ENCODE results near the gene ENTPD6. TPM values are rescaled to one million over a fixed set of nuclear protein-coding genes. Genes with fewer than 3 reads are reported as not detected.
A peak's percentile ranks its signal among the peaks of the same experiment; 100 is the strongest.
"Not testable (repeated sequence)": the region's sequence is repeated elsewhere in the genome, so short reads cannot be mapped to it uniquely, and the experiment has no call there.

The ENTPD6 gene
- total RNA-seq, 1 experiment from 2014 or later = 53.5 TPM

DNA sequence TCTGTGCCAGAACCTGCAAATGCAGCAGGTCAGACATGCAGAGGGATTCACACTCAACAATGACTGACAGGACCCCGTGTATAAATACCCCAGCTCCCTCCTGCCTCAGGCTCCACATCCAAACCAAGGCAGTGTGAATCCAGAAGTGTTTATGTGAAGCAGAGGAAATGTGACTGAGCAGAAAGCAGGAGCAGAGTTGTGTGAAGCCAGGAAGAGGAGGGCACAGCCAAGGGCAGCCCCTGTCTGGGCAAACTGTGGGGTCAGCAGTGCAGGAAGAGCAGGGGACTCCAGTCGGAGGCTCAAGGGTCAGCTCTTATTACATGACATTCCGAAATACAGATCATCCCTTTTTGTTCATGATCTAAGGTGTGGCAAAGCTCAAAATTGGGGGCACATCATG is 19.3 kb upstream of the ENTPD6 start:
- DNase-seq = no peak

DNA sequence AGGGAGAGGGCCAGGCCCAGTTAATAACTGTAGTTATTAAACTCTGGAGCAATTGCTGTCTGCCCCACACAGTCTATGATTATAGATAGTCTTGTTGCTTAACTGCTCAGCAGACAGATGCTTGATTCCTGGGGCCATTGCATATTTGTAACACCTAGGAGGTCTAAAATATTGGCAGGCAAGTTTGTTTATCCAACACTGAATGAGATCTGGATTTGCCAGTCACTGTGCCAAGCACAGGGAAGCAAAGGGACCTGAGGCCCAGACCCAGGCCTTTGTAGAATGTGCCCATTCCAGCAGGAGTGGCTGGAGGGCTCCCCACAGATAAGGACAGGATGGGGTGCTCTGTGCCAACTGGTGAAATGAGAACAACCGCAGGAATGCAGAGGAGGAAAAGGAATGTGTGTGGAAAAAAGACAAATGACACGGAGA is 17.6 kb upstream of the ENTPD6 start:
- H3K4me3 ChIP-seq = no peak overlapping the region
- peaks cover 24% of the 10 kb centered on the region for H3K4me1 ChIP-seq
- H3K27me3 ChIP-seq = no peaks in the 10 kb centered on the region
- DNase-seq = peak; percentile 42 to 45
- H3K36me3 ChIP-seq = no peaks in the 10 kb centered on the region
- peaks cover 13% of the 10 kb centered on the region for H3K9me3 ChIP-seq (replicated peaks)
- H3K27ac ChIP-seq = peak overlapping the region; percentile 37; the same call in 1 of the 2 replicates

More for the DNA sequence above, 19.3 kb upstream of the ENTPD6 start:
- Histone ChIP-seq H3K36me3 (no peaks in the 10 kb centered on the region), H3K27ac (no peak overlapping the region), H3K27me3 (no peaks in the 10 kb centered on the region), H3K9me3 (replicated peaks) (peaks cover 10% of the 10 kb centered on the region), H3K4me1 (peaks cover 24% of the 10 kb centered on the region), H3K4me3 (no peak overlapping the region)

DNA sequence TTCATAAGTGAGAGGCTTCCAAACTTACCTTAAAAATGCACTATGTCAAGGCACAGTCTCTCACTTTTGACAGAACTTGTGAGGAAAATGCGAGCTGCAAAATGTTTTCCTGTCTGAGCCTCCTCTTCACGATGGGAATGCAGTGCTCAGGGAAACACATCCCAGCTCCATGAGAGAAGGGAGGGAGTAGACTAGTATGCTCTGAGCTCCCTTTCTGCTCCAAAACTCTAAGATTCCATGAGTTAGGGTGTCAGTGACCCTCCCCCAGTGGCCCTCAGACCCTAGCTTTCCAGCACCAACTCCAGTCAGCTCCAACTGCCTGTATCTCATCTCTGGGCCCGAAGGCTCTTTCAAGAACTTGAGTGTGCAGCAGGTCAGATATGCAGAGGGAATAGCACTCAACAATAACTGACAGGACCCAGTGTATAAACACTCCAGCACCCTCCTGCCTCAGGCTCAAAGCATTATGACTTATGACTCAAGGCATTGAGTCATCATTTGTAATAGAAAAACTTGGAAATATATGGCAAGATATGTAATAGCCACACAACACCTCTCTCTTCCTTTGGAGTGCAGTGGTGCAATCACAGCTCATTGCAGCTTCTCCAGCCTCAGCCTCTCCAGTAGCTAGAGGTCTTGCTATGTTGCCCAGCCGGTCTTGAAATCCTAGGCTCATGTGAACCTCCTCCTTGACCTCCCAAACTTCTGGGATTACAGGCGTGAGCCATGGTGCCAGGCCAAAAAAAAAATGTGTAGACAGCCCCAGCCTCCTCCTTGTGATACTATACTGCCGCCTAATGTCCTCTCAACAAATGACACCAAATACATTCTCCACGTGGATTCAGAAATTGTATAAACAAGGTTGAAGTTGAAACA is 16.7 kb upstream of the ENTPD6 start:
- Histone ChIP-seq H3K4me3 (no peak overlapping the region), H3K27ac (peak overlapping the region; percentile 37), H3K27me3 (no peaks in the 10 kb centered on the region), H3K9me3 (replicated peaks) (peaks cover 16% of the 10 kb centered on the region), H3K4me1 (peaks cover 24% of the 10 kb centered on the region), H3K36me3 (no peaks in the 10 kb centered on the region)
- peak; percentile 72 to 84 for DNase-seq

DNA sequence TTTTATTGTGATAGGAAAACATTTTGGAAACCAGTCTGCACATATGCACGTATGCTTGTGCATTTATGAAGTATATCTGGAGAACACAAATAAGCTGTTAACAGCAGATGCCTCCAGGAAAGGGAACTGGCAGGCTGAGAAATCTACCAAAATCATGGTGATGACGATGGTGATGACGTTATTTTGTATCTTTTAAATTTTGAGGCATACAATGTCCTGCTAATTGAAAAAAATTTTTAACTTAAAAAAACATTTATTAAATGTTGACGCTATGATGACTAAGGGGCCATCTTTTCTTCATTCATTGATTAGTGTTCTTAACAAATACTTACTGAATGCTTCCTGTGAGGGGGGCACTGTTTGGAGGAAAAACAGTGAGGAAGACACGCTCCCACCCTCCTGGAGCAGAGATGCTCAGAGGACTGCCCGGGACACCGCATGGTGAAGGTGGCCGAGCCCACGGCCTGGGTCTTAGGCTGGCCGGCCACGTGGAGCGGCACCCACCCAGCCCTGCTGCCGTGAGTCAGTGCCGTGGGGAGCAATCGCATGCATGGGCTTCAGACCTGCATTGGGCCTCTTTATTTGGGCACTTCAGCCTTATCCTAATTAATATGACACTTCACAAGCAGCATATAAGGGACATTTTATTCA is 15.9 kb upstream of the ENTPD6 start:
- no peak overlapping the region for H3K4me3 ChIP-seq
- DNase-seq = no peak
- H3K36me3 ChIP-seq = no peaks in the 10 kb centered on the region
- H3K9me3 ChIP-seq (replicated peaks) = peaks cover 21% of the 10 kb centered on the region
- no peak overlapping the region for H3K27ac ChIP-seq
- H3K27me3 ChIP-seq = no peaks in the 10 kb centered on the region
- peaks cover 24% of the 10 kb centered on the region for H3K4me1 ChIP-seq

DNA sequence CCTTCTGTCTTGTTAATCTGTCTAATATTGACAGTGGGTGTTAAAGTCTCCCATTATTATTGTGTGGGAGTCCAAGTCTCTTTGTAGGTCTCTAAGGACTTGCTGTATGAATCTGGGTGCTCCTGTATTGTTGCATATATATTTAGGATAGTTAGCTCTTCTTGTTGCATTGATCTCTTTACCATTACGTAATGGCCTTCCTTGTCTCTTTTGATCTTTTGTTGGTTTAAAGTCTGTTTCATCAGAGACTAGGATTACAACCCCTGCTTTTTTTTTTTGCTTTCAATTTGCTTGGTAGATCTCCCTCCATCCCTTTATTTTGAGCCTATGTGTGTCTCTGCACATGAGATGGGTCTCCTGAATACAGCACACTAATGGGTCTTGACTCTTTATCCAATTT is 11.1 kb upstream of the ENTPD6 start:
- H3K9me3 ChIP-seq (replicated peaks) = peaks cover 25% of the 10 kb centered on the region
- H3K27ac ChIP-seq, H3K4me1 ChIP-seq, DNase-seq, H3K4me3 ChIP-seq, H3K36me3 ChIP-seq, H3K27me3 ChIP-seq: not testable (repeated sequence)

DNA sequence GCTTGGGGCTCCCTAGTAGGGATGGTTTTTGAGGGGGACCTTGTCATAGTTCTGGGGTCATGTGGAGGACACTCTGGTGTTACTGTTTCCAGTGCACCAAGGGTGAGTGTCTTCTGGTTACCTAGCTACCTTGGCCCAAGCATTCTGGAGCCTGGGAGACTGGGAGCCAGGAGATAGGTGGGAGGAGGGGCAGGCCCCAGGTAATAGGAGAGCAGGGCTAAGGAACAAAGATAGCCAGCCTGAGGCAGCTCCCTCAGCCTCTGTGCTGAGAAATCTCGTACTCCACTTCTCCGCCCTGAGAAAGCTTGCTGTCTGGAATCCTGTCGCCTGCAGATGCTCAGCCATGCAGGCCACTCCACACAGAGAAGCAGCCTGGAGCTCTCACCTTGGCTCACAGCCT is 8.3 kb upstream of the ENTPD6 start:
- H3K36me3 ChIP-seq = no peaks in the 10 kb centered on the region
- peaks cover 4% of the 10 kb centered on the region; the same call in 1 of the 2 replicates for H3K27me3 ChIP-seq
- H3K4me3 ChIP-seq = no peak overlapping the region
- no peak overlapping the region for H3K27ac ChIP-seq
- no peaks in the 10 kb centered on the region for H3K4me1 ChIP-seq
- DNase-seq = no peak
- peaks cover 18% of the 10 kb centered on the region for H3K9me3 ChIP-seq (replicated peaks)

DNA sequence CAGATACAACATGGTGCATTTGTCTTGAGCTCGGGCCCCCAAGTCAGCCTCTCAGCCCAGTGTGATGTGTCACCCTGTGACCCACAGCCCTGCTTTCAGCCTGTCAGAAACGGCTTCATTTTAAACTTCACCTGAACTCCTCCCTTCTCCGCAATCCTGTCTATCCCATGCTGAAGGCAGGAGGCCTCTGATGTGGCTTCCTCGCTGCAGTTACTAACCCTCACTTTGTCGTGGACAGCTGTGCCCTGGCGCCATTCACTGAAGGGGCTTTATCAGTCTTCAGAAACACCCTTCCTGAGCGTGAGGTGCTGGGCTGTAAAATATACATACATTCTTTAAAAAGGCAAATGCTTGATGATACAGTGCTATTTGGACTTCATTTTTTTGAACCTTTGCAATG is 7.9 kb upstream of the ENTPD6 start:
- Histone ChIP-seq H3K36me3 (no peaks in the 10 kb centered on the region), H3K27ac (no peak overlapping the region), H3K27me3 (peaks cover 4% of the 10 kb centered on the region; the same call in 1 of the 2 replicates), H3K9me3 (replicated peaks) (peaks cover 18% of the 10 kb centered on the region), H3K4me1 (no peaks in the 10 kb centered on the region), H3K4me3 (no peak overlapping the region)
- DNase-seq = peak in 1 of 2 experiments; percentile 28

DNA sequence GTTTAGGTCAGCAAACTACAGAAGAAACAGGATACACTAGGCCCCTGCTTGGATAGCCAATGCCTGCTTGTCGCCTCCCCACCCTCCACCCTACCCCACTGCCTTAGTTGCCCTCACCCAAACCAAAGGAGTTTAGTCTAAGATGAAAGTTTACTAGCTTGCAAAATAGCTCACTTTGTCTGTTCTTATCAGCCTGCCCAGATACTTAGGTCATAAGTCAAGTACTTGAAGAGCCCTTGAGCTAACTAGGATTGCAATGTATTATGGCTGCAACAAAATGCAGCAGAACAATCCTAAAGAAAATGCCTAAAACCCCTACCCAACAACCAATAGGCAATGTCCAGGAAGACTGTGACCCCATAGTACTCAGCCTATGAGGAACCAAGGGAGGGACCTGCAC is 7.3 kb upstream of the ENTPD6 start:
- DNase-seq = no peak
- Histone ChIP-seq H3K4me1 (no peaks in the 10 kb centered on the region), H3K9me3 (replicated peaks) (peaks cover 13% of the 10 kb centered on the region), H3K4me3 (no peak overlapping the region), H3K36me3 (no peaks in the 10 kb centered on the region), H3K27me3 (peaks cover 4% of the 10 kb centered on the region; the same call in 1 of the 2 replicates), H3K27ac (no peak overlapping the region)

DNA sequence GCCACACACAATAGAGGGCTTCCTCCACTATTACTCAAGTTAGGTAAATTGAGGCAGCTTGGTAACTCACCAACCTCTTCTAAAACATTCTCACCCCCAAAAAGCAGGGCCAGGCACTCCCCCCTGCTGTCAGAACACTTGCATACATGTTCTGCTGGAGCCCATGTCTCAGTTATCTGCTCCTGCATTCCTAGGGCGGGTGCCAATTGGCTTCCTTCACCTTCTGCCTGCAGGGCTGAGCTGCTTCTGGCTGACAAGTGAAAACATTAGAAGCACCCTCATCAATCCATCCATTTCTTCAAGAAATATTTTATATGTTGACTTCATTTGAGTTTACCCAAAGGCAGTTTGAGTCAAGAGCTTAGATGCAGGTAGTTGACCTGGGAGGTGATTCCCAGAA is 4.5 kb upstream of the ENTPD6 start:
- Histone ChIP-seq H3K27ac (no peak overlapping the region), H3K4me1 (no peaks in the 10 kb centered on the region), H3K9me3 (replicated peaks) (no peaks in the 10 kb centered on the region), H3K36me3 (no peaks in the 10 kb centered on the region), H3K27me3 (no peaks in the 10 kb centered on the region; the same call in 1 of the 2 replicates), H3K4me3 (no peak overlapping the region)
- DNase-seq = no peak

DNA sequence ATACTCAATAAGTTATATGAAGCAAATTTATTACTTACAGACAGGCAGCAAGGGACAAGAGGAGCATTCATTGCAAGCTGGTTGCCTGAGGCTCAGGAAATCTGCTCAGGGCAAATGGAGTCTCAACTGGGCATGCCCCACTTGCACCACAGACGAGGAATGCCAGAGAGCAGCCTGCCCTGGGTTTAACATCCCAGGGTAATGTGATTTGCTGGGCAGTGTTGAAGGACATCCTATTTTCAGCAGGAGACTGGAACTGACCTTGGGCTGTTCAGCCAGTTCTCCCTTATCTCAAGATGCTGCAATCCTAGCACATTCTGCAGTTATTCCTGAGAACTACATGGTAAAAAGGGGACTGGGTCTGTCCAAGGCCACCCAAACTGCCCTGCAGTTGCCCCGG is 3.8 kb upstream of the ENTPD6 start:
- H3K9me3 ChIP-seq (replicated peaks) = no peaks in the 10 kb centered on the region
- no peaks in the 10 kb centered on the region for H3K36me3 ChIP-seq
- no peak overlapping the region for H3K27ac ChIP-seq
- H3K27me3 ChIP-seq = no peaks in the 10 kb centered on the region; the same call in 1 of the 2 replicates
- no peak overlapping the region for H3K4me3 ChIP-seq
- H3K4me1 ChIP-seq = peaks cover 2% of the 10 kb centered on the region; the same call in 1 of the 2 replicates
- DNase-seq = no peak

DNA sequence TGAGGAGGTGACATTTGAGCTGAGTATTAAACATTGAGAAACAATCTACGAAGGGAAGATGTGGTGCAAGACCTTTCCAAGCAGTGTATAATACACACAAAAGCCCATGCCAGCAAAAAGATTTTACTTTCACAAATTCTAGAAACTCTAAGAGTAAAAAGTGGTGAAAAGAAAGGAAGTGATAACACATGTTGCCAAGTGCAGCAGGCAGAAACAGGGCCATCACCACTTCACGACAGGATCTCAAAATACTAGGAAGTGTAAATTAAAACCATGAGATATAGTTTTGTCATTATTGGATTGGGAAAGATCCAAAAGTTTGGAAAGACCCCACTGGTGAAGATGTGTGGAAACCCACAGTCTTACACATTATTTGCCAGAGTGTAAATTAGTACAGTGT is 1.7 kb upstream of the ENTPD6 start:
- Histone ChIP-seq H3K27ac (no peak overlapping the region), H3K4me3 (no peak overlapping the region), H3K9me3 (replicated peaks) (no peaks in the 10 kb centered on the region), H3K36me3 (no peaks in the 10 kb centered on the region), H3K4me1 (peaks cover 6% of the 10 kb centered on the region), H3K27me3 (no peaks in the 10 kb centered on the region; the same call in 1 of the 2 replicates)
- no peak for DNase-seq

DNA sequence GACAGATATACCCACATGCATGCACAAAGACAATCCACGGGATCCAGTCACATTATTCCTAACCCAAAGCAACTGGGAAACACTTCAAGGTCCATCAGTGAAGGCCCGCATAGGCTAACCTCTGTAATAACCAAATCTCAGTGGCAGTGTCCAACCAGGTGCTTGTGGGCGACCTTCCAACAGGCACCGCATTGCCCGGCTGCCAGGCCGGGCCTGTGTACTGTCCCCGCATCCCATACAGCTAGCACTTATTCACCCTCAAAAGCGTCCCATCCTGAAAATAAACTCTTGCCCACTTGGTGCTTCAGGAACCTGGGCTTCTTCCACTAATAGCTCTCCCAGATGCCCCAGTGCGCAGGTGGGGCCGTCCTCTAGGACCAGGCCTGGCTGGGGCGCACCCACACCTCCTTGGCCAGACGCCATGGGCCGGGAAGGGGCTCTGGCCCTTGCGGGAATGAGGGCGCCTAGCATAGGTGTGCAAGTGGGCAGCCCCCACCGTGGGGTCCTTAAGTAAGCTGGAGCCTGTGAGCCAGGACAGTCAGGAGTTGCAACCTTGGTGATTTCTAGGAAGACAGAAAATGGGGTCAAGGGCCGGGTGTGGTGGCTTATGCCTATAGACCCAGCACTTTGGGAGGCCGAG is 1.1 kb upstream of the ENTPD6 start:
- no peaks in the 10 kb centered on the region for H3K36me3 ChIP-seq

DNA sequence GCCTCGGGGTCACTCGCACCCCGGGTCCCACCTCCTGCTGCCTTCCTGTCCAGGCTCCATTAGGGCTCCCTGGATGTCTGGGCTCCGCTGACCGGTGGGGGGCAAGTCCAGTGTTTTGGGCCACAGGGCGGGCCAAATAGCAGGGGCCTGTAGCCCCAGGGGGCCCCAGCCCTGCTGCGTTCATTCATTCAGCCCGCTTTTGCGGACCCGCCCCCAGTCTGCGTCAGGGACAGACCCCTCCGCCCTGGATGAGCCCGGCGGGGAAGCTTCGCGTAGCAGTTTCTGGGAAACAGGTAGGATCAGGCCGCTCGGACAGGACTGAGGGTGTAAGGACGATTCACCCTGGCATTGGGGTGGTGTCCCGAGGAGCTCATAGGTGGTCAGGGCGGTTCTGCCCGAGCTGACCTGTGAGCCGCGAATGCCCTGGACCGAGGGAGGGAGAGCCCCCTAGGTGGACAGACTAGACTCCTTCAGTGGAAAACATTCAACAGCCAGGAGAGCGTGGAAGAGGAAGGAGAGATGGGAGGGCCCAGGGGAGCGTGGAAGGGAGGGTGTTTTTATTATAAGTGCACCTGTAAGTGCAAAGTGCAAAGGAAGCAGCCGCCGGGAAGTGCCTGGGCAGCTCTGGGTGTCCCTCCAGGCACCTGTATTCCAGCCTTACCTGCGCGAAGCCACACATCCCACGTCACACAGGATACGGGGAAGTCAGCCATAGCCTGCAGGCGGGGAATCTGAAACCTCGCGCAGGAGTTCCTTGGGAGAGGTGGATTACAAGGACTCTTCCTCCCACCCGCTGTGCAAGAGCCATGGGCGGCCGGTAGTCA is 662 bp downstream of the ENTPD6 start:
- H3K27me3 ChIP-seq = no peaks in the 10 kb centered on the region
- DNase-seq = peak in 1 of 2 experiments; percentile 20
- H3K4me1 ChIP-seq = peaks cover 8% of the 10 kb centered on the region
- peak overlapping the region; percentile 53 for H3K27ac ChIP-seq
- peak overlapping the region; percentile 89 for H3K4me3 ChIP-seq
- no peaks in the 10 kb centered on the region for H3K36me3 ChIP-seq
- no peaks in the 10 kb centered on the region for H3K9me3 ChIP-seq (replicated peaks)

More for the DNA sequence above, 1.1 kb upstream of the ENTPD6 start:
- Histone ChIP-seq H3K4me1 (peaks cover 8% of the 10 kb centered on the region), H3K27ac (no peak overlapping the region), H3K9me3 (replicated peaks) (no peaks in the 10 kb centered on the region), H3K27me3 (no peaks in the 10 kb centered on the region), H3K4me3 (no peak overlapping the region)
- DNase-seq = no peak

DNA sequence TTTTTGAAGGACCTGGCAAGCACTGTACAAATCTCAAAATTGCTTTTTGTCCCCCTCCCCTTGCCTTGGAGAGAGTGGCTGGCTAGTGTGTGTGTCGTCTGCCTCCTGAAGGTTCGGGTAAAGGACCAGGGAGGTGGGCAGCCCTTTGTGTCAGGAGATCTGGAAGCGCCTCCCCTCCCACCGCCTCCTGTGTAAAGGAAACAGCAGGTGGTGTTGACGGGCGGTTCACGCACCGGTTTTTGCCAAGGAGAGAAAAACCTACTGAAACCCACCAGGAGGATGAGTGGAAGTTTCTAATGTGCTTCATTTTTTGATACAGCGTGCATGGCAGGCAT is 1.2 kb downstream of the ENTPD6 start:
- H3K4me3 ChIP-seq = peak overlapping the region; percentile 89
- DNase-seq = no peak
- H3K27me3 ChIP-seq = no peaks in the 10 kb centered on the region
- peaks cover 8% of the 10 kb centered on the region for H3K4me1 ChIP-seq
- no peaks in the 10 kb centered on the region for H3K36me3 ChIP-seq
- H3K27ac ChIP-seq = no peak overlapping the region
- H3K9me3 ChIP-seq (replicated peaks) = no peaks in the 10 kb centered on the region
